Chondrocyte (in vitro differentiated cells): ENCODE data around the gene TSPYL1. TPM values are rescaled to one million over a fixed set of nuclear protein-coding genes. Genes with fewer than 3 reads are reported as not detected.

Source experiments
- DNase-seq: peaks from one replicate; pipeline ENCODE4 v3.0.0; 2021; ENCODE audit warnings: mixed read lengths, low spot score
- H3K27ac Mint-ChIP-seq: one replicate; pipeline ENCODE4 v1.8.0; 2021; ENCODE audit warnings: mild to moderate bottlenecking, moderate library complexity, mixed read lengths; ENCODE audit not compliant: unreplicated experiment
- H3K27me3 Mint-ChIP-seq: 2 replicates; pipeline ENCODE4 v1.8.0; 2021; ENCODE audit warnings: low read depth, mixed read lengths
- H3K36me3 Mint-ChIP-seq: 2 replicates; pipeline ENCODE4 v1.8.0; 2021; ENCODE audit warnings: low read depth, mixed read lengths
- H3K4me1 Mint-ChIP-seq: 2 replicates; pipeline ENCODE4 v1.8.0; 2021; ENCODE audit warnings: low read depth, mild to moderate bottlenecking, mixed read lengths
- H3K4me3 Mint-ChIP-seq: one replicate; pipeline ENCODE4 v1.8.0; 2021; ENCODE audit warnings: mild to moderate bottlenecking, moderate library complexity, mixed read lengths; ENCODE audit not compliant: unreplicated experiment
- H3K9me3 Mint-ChIP-seq: 2 replicates; pipeline ENCODE4 v1.8.0; 2021; ENCODE audit warnings: low read depth, mixed read lengths
- total RNA-seq: library from RNA; stranded (reverse); gene quantifications from 3 replicates; pipeline ENCODE4 v1.2.1, GENCODE V29; 2021
- TF ChIP-seq, protein P1 (sequence below): fragments of 200-600 bp; sonication (generic); IDR thresholded peaks from 2 replicates; pipeline ENCODE4 v1.5.0; 2021; ENCODE audit warnings: antibody characterized with exemption, mild to moderate bottlenecking, moderate library complexity

TSPYL1 gene
- total RNA-seq, 1 donor from 2014 or later, result 66.0 TPM

DNA sequence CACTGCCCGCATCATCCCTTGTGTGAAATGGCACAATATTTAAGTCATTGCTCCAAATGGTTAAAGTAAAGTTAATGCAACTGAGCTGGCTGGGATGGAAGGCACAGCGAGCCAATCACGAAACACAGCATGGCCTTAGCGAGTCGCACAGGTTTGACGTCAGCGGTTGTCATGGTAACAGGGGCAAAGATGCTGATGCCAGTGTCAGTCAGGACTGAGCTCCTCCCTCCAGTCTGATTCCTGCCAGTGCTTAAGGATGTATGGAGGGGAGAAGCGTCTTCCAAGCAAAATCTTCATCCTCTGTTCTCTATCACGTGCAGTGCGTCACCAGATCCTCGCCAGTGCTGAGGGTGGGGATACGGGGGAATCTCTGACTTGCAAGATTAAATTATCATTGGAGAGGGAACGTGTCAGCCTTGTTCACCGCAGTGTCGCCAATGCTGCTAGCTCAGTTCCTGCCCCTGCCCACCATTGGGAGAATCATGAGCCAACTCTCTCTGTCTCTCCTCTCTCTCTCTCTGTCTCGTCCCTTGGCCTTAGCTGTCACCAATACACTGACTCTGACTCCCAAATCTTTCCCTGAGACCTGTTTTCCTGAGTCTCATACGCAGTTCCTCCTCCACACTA lies 50.3 kb downstream of the TSPYL1 start:
- no peak overlapping the region for H3K4me3 Mint-ChIP-seq
- no peak overlapping the region for H3K27ac Mint-ChIP-seq
- no peaks in the 10 kb centered on the region for H3K4me1 Mint-ChIP-seq
- H3K9me3 Mint-ChIP-seq, result no peaks in the 10 kb centered on the region
- peaks cover 4% of the 10 kb centered on the region for H3K36me3 Mint-ChIP-seq
- no peak for DNase-seq
- no peaks in the 10 kb centered on the region for H3K27me3 Mint-ChIP-seq
- TF ChIP-seq, protein P1, sequence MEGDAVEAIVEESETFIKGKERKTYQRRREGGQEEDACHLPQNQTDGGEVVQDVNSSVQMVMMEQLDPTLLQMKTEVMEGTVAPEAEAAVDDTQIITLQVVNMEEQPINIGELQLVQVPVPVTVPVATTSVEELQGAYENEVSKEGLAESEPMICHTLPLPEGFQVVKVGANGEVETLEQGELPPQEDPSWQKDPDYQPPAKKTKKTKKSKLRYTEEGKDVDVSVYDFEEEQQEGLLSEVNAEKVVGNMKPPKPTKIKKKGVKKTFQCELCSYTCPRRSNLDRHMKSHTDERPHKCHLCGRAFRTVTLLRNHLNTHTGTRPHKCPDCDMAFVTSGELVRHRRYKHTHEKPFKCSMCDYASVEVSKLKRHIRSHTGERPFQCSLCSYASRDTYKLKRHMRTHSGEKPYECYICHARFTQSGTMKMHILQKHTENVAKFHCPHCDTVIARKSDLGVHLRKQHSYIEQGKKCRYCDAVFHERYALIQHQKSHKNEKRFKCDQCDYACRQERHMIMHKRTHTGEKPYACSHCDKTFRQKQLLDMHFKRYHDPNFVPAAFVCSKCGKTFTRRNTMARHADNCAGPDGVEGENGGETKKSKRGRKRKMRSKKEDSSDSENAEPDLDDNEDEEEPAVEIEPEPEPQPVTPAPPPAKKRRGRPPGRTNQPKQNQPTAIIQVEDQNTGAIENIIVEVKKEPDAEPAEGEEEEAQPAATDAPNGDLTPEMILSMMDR, result no peak

Other genes with a start within 250 kb of the TSPYL1 start
- 0.60 to 1.1 TPM (median 1.1 TPM) in 3 replicates for gene FRK, start 219.0 kb downstream of the TSPYL1 start, total RNA-seq
- gene NT5DC1, start 179.1 kb downstream of the TSPYL1 start, total RNA-seq, result 20.5 to 21.2 TPM (median 20.6 TPM) in 3 replicates
- 0.10 to 0.21 TPM in 2 of 3 replicates, not detected in the other for gene COL10A1, start 153.8 kb downstream of the TSPYL1 start, total RNA-seq
- gene TSPYL4, start 25.9 kb downstream of the TSPYL1 start, total RNA-seq, result 27.2 to 33.1 TPM (median 27.6 TPM) in 3 replicates
- gene DSE, start 91.0 kb upstream of the TSPYL1 start, total RNA-seq, result 71.9 to 95.0 TPM (median 78.0 TPM) in 3 replicates
- gene CALHM6, start 181.4 kb upstream of the TSPYL1 start, total RNA-seq, result 1.9 to 3.6 TPM (median 2.7 TPM) in 3 replicates
- gene CALHM5, start 231.7 kb upstream of the TSPYL1 start, total RNA-seq, result 9.7 to 10.8 TPM (median 10.4 TPM) in 3 replicates